Duodenal mucosa (tissue), 2 donors: ENCODE data around the gene SYT7.

ENCODE experiments used
- H3K27ac ChIP-seq: one replicate; pipeline ENCODE4 v1.7.0; 2013; ENCODE audit warnings: low read depth, low read length
- H3K27me3 ChIP-seq, 2 donors: one replicate each; pipeline ENCODE4 v1.7.0; 2013; ENCODE audit warnings: low read length in 2 of 2, control low read depth in 1 of 2; ENCODE audit not compliant: insufficient read depth in 2 of 2, control insufficient read depth in 1 of 2
- H3K36me3 ChIP-seq, 2 donors: one replicate each; pipeline ENCODE4 v1.7.0; 2013; ENCODE audit warnings: low read length in 2 of 2, control low read depth in 1 of 2; ENCODE audit not compliant: insufficient read depth in 2 of 2, control insufficient read depth in 1 of 2
- H3K4me1 ChIP-seq, 2 donors: one replicate each; pipeline ENCODE4 v1.7.0; 2013; ENCODE audit warnings: low read length in 2 of 2, control low read depth in 1 of 2; ENCODE audit not compliant: insufficient read depth in 2 of 2, control insufficient read depth in 1 of 2
- H3K4me3 ChIP-seq, 2 donors: one replicate each; pipeline ENCODE4 v1.7.0; 2013; ENCODE audit warnings: low read length in 2 of 2, low read depth in 1 of 2
- H3K9ac ChIP-seq, 2 donors: one replicate each; pipeline ENCODE4 v1.7.0; 2013; ENCODE audit warnings: low read length in 2 of 2, low read depth in 1 of 2
- H3K9me3 ChIP-seq, 2 donors: one replicate each; pipeline ENCODE4 v1.7.0; 2013; ENCODE audit warnings: low read length in 2 of 2, control low read depth in 1 of 2; ENCODE audit not compliant: control insufficient read depth in 1 of 2

SYT7 gene

GRCh38 chr11:61572913-61573312, 8.0 kb downstream of the SYT7 start:
- Histone ChIP-seq H3K4me1 (no peaks in the 10 kb centered on the region), H3K36me3 (no peaks in the 10 kb centered on the region), H3K4me3 (no peak overlapping the region), H3K27ac (no peak overlapping the region), H3K27me3 (peaks cover 15 to 32% of the 10 kb centered on the region in 2 donors), H3K9ac (no peak overlapping the region), H3K9me3 (no peaks in the 10 kb centered on the region)

GRCh38 chr11:61571869-61572268, 9.0 kb downstream of the SYT7 start:
- Histone ChIP-seq H3K9ac (no peak overlapping the region), H3K36me3 (no peaks in the 10 kb centered on the region), H3K9me3 (no peaks in the 10 kb centered on the region), H3K27me3 (peaks cover 18 to 28% of the 10 kb centered on the region in 2 donors), H3K4me3 (no peak overlapping the region), H3K27ac (no peak overlapping the region), H3K4me1 (no peaks in the 10 kb centered on the region)

GRCh38 chr11:61571337-61571736, 9.5 kb downstream of the SYT7 start:
- H3K4me1 ChIP-seq: no peaks in the 10 kb centered on the region
- no peak overlapping the region for H3K4me3 ChIP-seq
- H3K27ac ChIP-seq: no peak overlapping the region
- H3K36me3 ChIP-seq: no peaks in the 10 kb centered on the region
- H3K9ac ChIP-seq: no peak overlapping the region
- peaks cover 18 to 28% of the 10 kb centered on the region in 2 donors for H3K27me3 ChIP-seq
- H3K9me3 ChIP-seq: no peaks in the 10 kb centered on the region

GRCh38 chr11:61569701-61570100, 11.2 kb downstream of the SYT7 start:
- no peaks in the 10 kb centered on the region for H3K36me3 ChIP-seq
- H3K27me3 ChIP-seq: peaks cover 18 to 24% of the 10 kb centered on the region in 2 donors
- H3K9ac ChIP-seq: no peak overlapping the region
- no peaks in the 10 kb centered on the region for H3K9me3 ChIP-seq
- no peaks in the 10 kb centered on the region for H3K4me1 ChIP-seq
- H3K27ac ChIP-seq: no peak overlapping the region
- H3K4me3 ChIP-seq: no peak overlapping the region

- Histone ChIP-seq H3K9me3 (no peaks in the 10 kb centered on the region), H3K27me3 (peaks cover 18 to 26% of the 10 kb centered on the region in 2 donors), H3K36me3 (no peaks in the 10 kb centered on the region), H3K9ac (no peak overlapping the region), H3K4me1 (no peaks in the 10 kb centered on the region), H3K4me3 (no peak overlapping the region), H3K27ac (no peak overlapping the region)
Observed at GRCh38 chr11:61569018-61569417, 11.9 kb downstream of the SYT7 start.

GRCh38 chr11:61567286-61568061, 13.4 kb downstream of the SYT7 start:
- H3K4me3 ChIP-seq: no peak overlapping the region
- H3K27ac ChIP-seq: no peak overlapping the region
- no peaks in the 10 kb centered on the region for H3K9me3 ChIP-seq
- peaks cover 18 to 29% of the 10 kb centered on the region in 2 donors for H3K27me3 ChIP-seq
- no peaks in the 10 kb centered on the region for H3K36me3 ChIP-seq
- no peaks in the 10 kb centered on the region for H3K4me1 ChIP-seq
- H3K9ac ChIP-seq: no peak overlapping the region

DNA sequence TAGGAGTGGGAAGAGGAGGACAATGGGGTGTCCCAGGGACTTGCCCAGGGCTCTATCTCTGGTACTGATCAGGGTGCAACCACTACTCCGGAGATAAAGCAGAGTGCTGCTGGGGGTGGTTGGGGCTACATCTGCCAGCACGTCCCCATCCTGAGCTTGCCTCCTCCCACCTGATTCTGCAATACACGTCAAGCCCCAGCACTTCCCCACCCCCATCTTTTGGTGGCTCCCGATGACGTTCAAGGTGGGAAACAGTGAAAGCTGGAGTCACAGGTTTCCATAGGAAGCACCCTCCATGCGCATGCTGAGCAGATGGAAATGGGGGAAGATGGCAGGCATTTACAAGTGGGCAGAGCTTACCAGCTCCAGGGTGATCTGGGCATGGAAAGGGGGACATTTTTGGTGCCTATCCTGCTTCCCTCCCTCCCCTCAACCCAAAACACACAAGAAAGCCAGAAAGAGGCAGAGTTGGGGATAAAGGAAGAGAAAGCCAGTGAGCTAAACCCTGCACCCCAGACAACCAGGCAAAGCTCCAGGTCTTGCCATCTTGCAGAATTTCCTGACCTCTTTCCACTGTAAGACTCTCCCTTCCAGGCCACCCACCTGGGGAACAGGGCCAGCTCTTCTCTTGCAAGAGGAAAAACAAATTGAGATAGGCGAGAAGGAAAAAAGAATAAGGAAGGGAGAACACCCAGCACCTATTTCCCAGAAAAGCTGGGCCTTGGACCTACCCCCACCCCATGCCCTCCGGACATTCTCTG, 15.8 kb downstream of the SYT7 start:
- H3K9ac ChIP-seq: no peak overlapping the region
- H3K4me3 ChIP-seq: no peak overlapping the region
- H3K27ac ChIP-seq: no peak overlapping the region
- peaks cover 13 to 24% of the 10 kb centered on the region in 2 donors for H3K27me3 ChIP-seq
- no peaks in the 10 kb centered on the region for H3K4me1 ChIP-seq
- no peaks in the 10 kb centered on the region for H3K36me3 ChIP-seq
- no peaks in the 10 kb centered on the region for H3K9me3 ChIP-seq

GRCh38 chr11:61560751-61561150, 20.1 kb downstream of the SYT7 start:
- Histone ChIP-seq H3K9me3 (no peaks in the 10 kb centered on the region), H3K4me1 (no peaks in the 10 kb centered on the region), H3K4me3 (no peak overlapping the region), H3K27ac (no peak overlapping the region), H3K36me3 (no peaks in the 10 kb centered on the region), H3K9ac (no peak overlapping the region), H3K27me3 (peaks cover 33 to 37% of the 10 kb centered on the region in 2 donors)

- Histone ChIP-seq H3K9me3 (no peaks in the 10 kb centered on the region), H3K4me3 (no peak overlapping the region), H3K36me3 (no peaks in the 10 kb centered on the region), H3K27me3 (peaks cover 44 to 62% of the 10 kb centered on the region in 2 donors), H3K9ac (no peak overlapping the region), H3K27ac (no peak overlapping the region), H3K4me1 (no peaks in the 10 kb centered on the region)
Observed at GRCh38 chr11:61556621-61557020, 24.3 kb downstream of the SYT7 start.

GRCh38 chr11:61555978-61556377, 24.9 kb downstream of the SYT7 start:
- Histone ChIP-seq H3K27ac (no peak overlapping the region), H3K4me3 (no peak overlapping the region), H3K9ac (no peak overlapping the region), H3K27me3 (peaks cover 42 to 62% of the 10 kb centered on the region in 2 donors), H3K9me3 (no peaks in the 10 kb centered on the region), H3K4me1 (no peaks in the 10 kb centered on the region), H3K36me3 (no peaks in the 10 kb centered on the region)
